Cardiac muscle cell (in vitro differentiated cells and primary cell): Measurements from ENCODE around the gene PYDC1. TPM values are rescaled to one million over a fixed set of nuclear protein-coding genes. Genes with fewer than 3 reads are reported as not detected.
"Not testable (repeated sequence)": the region's sequence is repeated elsewhere in the genome, so short reads cannot be mapped to it uniquely, and the experiment has no call there.

Source experiments
- DNase-seq, 2 donors: peaks; one replicate each; pipeline versions ENCODE4 v3.0.0 to v3.0.0-alpha.2; 2010 to 2017; ENCODE audit warnings: low read depth in 1 of 2, low spot score in 1 of 2
- H3K27ac ChIP-seq: fragments of 200-600 bp; sonication (generic); 2 replicates; pipeline ENCODE4 v1.5.1; 2016
- H3K27me3 ChIP-seq: fragments of 200-600 bp; sonication (generic); 2 replicates; pipeline ENCODE4 v1.6.0; 2016; ENCODE audit warnings: control low read depth
- H3K36me3 ChIP-seq: fragments of 200-600 bp; sonication (generic); 2 replicates; pipeline ENCODE4 v1.5.1; 2016; ENCODE audit warnings: control low read depth
- H3K4me1 ChIP-seq: fragments of 200-600 bp; sonication (generic); 2 replicates; pipeline ENCODE4 v1.8.1; 2017; ENCODE audit warnings: low read depth, mild to moderate bottlenecking, mixed run types
- H3K4me3 ChIP-seq: fragments of 200-600 bp; sonication (generic); 2 replicates; pipeline ENCODE4 v1.5.1; 2016; ENCODE audit warnings: mild to moderate bottlenecking
- H3K9me3 ChIP-seq: fragments of 200-600 bp; sonication (generic); 2 replicates; pipeline ENCODE4 v1.5.1; 2017; ENCODE audit warnings: low read depth, mild to moderate bottlenecking, control low read depth
- polyA plus RNA-seq: library from polyadenylated mRNA; unstranded; fragments of >200 nt; fragmentation: Nextera tagmentation; extraction: Ambion mirVana; gene quantifications from 2 replicates; pipeline ENCODE4 v1.2.1, GENCODE V29; 2016
- total RNA-seq: library from RNA; depleted of rRNA; stranded (reverse); fragments of >200 nt; gene quantifications from 2 replicates; pipeline ENCODE4 v1.2.3, GENCODE V29; 2016
- TF ChIP-seq, protein P1 (sequence below): IDR thresholded peaks from 2 replicates; pipeline ENCODE4 v1.5.1; 2012; ENCODE audit warnings: low read depth, mild to moderate bottlenecking, low read length

The PYDC1 gene
- total and polyA plus RNA-seq, 2 experiments from 2014 or later = not detected

DNA sequence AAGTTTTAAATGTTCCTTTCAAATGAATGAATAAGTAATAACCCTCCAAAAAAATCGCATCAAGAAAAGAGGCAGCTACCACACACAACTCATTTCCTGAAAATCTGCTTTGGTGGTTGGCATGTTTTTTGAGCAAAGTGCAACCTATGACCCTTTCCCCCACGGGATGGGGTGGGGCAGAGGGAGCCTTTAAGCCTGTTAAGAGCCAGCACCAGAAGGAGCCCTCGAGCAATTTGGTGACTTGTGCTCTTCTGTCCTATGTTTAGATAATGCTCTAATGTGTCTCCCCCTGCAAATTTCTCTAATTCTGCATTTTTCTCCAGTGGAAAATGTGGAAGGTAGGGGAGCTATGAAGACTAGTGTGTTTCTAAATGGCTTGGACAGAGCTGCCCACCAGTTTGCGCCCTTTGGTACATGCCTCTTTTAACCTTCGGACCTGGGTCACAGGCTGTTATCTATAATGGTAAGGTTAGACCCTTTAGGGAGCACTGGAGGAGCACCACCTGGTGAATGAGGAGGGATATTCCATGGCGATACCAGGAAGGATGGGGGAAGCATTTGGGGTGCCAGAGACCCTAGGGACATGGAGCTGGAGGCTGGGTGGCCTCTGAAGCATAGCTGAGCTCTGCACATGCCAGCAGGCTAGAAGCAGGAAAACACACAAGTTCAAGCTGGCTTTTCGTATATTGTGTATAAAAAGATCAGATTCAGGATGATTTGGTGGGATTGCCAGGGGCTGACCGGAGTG, 15.9 kb downstream of the PYDC1 start:
- DNase-seq = no peak
- TF ChIP-seq, protein P1, sequence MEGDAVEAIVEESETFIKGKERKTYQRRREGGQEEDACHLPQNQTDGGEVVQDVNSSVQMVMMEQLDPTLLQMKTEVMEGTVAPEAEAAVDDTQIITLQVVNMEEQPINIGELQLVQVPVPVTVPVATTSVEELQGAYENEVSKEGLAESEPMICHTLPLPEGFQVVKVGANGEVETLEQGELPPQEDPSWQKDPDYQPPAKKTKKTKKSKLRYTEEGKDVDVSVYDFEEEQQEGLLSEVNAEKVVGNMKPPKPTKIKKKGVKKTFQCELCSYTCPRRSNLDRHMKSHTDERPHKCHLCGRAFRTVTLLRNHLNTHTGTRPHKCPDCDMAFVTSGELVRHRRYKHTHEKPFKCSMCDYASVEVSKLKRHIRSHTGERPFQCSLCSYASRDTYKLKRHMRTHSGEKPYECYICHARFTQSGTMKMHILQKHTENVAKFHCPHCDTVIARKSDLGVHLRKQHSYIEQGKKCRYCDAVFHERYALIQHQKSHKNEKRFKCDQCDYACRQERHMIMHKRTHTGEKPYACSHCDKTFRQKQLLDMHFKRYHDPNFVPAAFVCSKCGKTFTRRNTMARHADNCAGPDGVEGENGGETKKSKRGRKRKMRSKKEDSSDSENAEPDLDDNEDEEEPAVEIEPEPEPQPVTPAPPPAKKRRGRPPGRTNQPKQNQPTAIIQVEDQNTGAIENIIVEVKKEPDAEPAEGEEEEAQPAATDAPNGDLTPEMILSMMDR = no peak
- Histone ChIP-seq H3K27ac (no peak overlapping the region), H3K4me1 (no peaks in the 10 kb centered on the region), H3K27me3 (peaks cover 39% of the 10 kb centered on the region), H3K9me3 (no peaks in the 10 kb centered on the region), H3K4me3 (no peak overlapping the region), H3K36me3 (peaks cover 11% of the 10 kb centered on the region)

DNA sequence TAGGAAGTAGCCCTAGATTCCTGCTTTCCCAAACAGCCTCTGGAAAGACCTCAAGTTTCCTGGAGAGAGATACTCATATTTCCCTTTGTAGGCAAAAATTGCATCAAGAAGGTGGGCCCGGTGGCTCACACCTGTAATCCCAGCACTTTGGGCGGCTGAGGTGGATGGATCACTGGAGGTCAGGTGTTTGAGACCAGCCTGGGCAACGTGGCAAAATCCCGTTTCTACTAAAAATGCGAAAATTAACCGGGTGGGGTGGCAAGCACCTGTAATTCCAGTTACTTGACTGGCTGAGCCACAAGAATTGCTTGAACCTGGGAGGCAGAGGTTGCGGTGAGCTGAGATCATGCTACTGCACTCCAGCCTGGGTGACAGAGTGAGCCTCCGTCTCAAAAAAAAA, 16.8 kb downstream of the PYDC1 start:
- DNase-seq = not testable (repeated sequence)
- H3K27me3 ChIP-seq = peaks cover 39% of the 10 kb centered on the region

DNA sequence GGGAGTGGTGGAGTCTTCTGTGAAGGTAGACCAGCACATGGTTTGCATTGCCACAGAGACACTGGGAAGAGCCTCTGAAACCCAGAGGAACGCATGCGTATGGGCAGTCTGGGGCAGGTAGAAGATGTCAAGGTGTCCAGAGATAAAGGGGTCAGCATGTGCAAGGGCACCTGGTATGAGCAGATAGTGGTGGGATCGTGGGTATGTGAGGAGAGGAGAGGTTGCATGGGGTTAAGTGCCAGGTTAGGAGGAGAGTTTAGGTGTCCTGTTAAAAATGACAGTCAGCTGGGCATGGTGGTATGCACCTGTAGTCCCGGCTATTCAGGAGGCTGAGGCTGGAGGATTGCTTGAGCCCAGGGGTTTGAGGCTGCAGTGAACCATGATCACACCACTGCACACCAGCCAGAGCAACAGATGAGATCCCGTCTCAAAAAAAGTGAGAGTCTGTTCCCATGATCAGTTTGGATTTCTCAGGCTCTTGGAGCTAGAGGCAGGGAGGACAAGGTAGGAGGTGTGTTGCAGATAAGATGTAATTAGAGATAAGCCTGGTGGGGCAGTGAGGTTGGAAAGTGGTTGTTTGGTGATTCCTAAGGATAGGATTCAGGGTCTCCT, 17.4 kb downstream of the PYDC1 start:
- H3K27me3 ChIP-seq = peaks cover 34% of the 10 kb centered on the region

More for the DNA sequence above, 16.8 kb downstream of the PYDC1 start:
- not testable (repeated sequence) for H3K4me3 ChIP-seq, H3K4me1 ChIP-seq, H3K9me3 ChIP-seq, H3K27ac ChIP-seq
- H3K36me3 ChIP-seq = peaks cover 20% of the 10 kb centered on the region

DNA sequence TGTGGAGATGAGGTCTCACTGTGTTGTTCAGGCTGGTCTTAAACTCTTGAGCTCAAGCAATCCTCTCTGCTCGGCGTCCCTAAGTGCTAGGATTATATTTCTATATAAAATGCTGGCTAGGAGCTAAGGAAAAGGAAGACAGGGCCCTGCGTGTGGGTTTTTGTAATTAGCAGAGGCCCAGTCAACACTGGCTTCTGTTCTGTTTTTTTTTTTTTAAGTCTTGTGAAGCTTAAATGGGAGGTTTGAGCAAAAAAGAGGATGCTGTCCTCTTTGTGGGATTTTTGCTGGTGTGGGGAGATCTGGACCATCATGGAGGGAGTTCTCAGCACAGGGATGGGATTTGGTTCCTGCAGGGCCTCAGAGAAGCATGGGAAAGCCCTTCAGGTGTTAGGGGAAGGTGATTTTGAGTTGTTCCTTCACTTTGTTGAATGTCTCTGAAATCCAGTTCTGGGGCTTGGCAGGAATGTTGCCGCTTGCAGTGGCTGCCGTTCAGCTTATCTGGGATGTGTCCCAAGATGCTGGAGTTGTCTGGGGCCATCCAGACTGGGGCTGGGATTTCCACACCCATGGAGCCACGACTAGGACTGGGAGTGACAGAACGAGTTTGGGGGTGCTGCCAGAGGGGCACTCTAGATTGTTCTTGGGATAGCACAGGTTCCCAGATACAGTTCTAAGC, 18.6 kb downstream of the PYDC1 start:
- Histone ChIP-seq H3K4me3 (no peak overlapping the region), H3K36me3 (peaks cover 38% of the 10 kb centered on the region), H3K9me3 (no peaks in the 10 kb centered on the region), H3K4me1 (no peaks in the 10 kb centered on the region), H3K27me3 (peaks cover 24% of the 10 kb centered on the region), H3K27ac (no peak overlapping the region)
- TF ChIP-seq, protein P1 = no peak
- no peak for DNase-seq

More for the DNA sequence above, 17.4 kb downstream of the PYDC1 start:
- Histone ChIP-seq H3K4me1 (no peaks in the 10 kb centered on the region), H3K4me3 (no peak overlapping the region), H3K36me3 (peaks cover 26% of the 10 kb centered on the region), H3K9me3 (no peaks in the 10 kb centered on the region), H3K27ac (no peak overlapping the region)
- TF ChIP-seq, protein P1 = no peak
- DNase-seq = no peak

DNA sequence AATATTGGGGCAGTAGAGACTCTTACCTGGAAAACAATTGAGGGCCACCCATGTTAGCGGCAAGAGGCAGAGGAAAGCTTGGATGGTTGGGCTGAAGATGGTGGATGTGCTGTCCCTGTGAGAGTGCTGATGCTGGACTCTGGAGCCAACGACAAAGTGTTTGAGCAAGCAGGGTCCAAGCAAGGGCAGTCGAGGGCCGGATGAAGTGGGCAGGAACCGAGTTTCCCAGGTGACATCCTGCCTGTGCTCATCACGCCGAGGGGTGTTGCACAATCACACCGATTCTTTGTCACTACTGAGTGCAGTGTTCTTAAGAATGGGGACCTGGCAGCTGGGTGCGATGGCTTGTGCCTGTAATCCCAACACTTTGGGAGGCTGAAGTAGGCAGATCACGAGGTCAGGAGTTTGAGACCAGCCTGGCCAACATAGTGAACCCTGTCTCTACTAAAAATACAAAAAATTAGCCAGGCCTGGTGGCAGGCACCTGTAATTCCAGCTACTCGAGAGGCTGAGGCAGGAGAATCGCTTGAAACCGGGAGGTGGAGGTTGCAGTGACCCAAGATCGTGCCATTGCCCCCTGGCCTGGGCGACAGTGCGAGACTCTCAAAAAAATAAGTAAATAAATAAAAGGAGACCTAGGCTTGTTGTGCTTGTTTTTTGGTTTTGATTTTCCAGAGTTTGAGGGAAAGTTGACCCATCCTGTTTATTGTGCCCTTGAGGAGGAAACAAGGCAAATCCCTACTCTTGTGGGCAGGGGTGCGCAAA, 20.4 kb downstream of the PYDC1 start:
- H3K4me3 ChIP-seq = no peak overlapping the region
- no peak for DNase-seq
- TF ChIP-seq, protein P1 = no peak
- H3K9me3 ChIP-seq = no peaks in the 10 kb centered on the region
- no peaks in the 10 kb centered on the region for H3K4me1 ChIP-seq
- H3K27ac ChIP-seq = no peak overlapping the region
- H3K36me3 ChIP-seq = peaks cover 56% of the 10 kb centered on the region
- peaks cover 6% of the 10 kb centered on the region for H3K27me3 ChIP-seq

DNA sequence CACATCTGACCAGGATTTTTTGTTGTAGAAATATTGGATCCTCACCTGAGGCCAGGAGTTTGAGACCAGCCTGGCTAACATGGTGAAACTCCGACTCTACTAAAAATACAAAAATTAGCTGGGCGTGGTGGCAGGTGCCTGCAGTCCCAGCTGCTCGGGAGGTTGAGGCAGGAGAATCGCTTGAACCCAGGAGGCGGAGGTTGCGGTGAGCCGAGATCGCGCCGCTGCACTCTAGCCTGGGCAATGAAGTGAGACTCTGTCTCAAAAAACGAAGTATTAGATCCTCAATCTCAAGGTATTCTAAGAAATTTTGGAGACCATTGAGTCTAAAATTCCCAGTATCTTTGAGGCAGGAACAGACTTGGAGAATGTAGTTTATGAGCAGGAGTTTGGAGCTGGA, 21.1 kb downstream of the PYDC1 start:
- H3K4me1 ChIP-seq, DNase-seq, H3K27me3 ChIP-seq, H3K4me3 ChIP-seq, H3K27ac ChIP-seq, H3K9me3 ChIP-seq: not testable (repeated sequence)
- H3K36me3 ChIP-seq = peaks cover 62% of the 10 kb centered on the region
